Liver (tissue), 3 donors: ENCODE results near the gene CCSER2.

Source experiments
- ATF3 ChIP-seq: IDR thresholded peaks from 2 replicates; pipeline ENCODE4 v1.6.1; 2016; ENCODE audit warnings: antibody characterized with exemption
- EGR1 ChIP-seq, 2 donors: IDR thresholded peaks; 2 replicates each; pipeline ENCODE4 v1.6.1; 2016 to 2018; ENCODE audit warnings: antibody characterized with exemption in 2 of 2, low read depth in 2 of 2
- GABPA ChIP-seq, 2 donors: IDR thresholded peaks in 1 of 2; conservative IDR thresholded peaks in 1 of 2; 2 replicates each; pipeline ENCODE4 v1.6.1; 2016; ENCODE audit warnings: antibody characterized with exemption in 2 of 2, mild to moderate bottlenecking in 1 of 2, moderate library complexity in 1 of 2
- JUND ChIP-seq, 2 donors: IDR thresholded peaks; 2 replicates each; pipeline ENCODE4 v1.6.1; 2016; ENCODE audit warnings: antibody characterized with exemption in 2 of 2
- NR2F2 ChIP-seq: IDR thresholded peaks from 2 replicates; pipeline ENCODE4 v1.6.1; 2016; ENCODE audit warnings: antibody characterized with exemption
- TAF1 ChIP-seq: conservative IDR thresholded peaks from 2 replicates; pipeline ENCODE4 v1.6.1; 2016; ENCODE audit warnings: antibody characterized with exemption, mild to moderate bottlenecking
- ZBTB33 ChIP-seq: IDR thresholded peaks from 2 replicates; pipeline ENCODE4 v1.6.1; 2016; ENCODE audit warnings: antibody characterized with exemption
- TF ChIP-seq, protein P1 (sequence below): IDR thresholded peaks from 2 replicates; pipeline ENCODE4 v1.6.1; 2016; ENCODE audit warnings: antibody characterized with exemption, mild to moderate bottlenecking
- TF ChIP-seq, protein P2 (sequence below): fragments of 150-350 bp; IDR thresholded peaks from 2 replicates; pipeline ENCODE4 v1.5.1; 2017; ENCODE audit warnings: improper control_type of control experiment, low read depth, low read length; ENCODE audit not compliant: missing input control
- TF ChIP-seq, protein P3 (sequence below): IDR thresholded peaks from 2 replicates; pipeline ENCODE4 v1.6.1; 2016; ENCODE audit warnings: antibody characterized with exemption
- donor health status: healthy.
- donor health status: healthy.

- TF ChIP-seq, protein P1, sequence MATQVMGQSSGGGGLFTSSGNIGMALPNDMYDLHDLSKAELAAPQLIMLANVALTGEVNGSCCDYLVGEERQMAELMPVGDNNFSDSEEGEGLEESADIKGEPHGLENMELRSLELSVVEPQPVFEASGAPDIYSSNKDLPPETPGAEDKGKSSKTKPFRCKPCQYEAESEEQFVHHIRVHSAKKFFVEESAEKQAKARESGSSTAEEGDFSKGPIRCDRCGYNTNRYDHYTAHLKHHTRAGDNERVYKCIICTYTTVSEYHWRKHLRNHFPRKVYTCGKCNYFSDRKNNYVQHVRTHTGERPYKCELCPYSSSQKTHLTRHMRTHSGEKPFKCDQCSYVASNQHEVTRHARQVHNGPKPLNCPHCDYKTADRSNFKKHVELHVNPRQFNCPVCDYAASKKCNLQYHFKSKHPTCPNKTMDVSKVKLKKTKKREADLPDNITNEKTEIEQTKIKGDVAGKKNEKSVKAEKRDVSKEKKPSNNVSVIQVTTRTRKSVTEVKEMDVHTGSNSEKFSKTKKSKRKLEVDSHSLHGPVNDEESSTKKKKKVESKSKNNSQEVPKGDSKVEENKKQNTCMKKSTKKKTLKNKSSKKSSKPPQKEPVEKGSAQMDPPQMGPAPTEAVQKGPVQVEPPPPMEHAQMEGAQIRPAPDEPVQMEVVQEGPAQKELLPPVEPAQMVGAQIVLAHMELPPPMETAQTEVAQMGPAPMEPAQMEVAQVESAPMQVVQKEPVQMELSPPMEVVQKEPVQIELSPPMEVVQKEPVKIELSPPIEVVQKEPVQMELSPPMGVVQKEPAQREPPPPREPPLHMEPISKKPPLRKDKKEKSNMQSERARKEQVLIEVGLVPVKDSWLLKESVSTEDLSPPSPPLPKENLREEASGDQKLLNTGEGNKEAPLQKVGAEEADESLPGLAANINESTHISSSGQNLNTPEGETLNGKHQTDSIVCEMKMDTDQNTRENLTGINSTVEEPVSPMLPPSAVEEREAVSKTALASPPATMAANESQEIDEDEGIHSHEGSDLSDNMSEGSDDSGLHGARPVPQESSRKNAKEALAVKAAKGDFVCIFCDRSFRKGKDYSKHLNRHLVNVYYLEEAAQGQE = no peak
- TF ChIP-seq, protein P2, sequence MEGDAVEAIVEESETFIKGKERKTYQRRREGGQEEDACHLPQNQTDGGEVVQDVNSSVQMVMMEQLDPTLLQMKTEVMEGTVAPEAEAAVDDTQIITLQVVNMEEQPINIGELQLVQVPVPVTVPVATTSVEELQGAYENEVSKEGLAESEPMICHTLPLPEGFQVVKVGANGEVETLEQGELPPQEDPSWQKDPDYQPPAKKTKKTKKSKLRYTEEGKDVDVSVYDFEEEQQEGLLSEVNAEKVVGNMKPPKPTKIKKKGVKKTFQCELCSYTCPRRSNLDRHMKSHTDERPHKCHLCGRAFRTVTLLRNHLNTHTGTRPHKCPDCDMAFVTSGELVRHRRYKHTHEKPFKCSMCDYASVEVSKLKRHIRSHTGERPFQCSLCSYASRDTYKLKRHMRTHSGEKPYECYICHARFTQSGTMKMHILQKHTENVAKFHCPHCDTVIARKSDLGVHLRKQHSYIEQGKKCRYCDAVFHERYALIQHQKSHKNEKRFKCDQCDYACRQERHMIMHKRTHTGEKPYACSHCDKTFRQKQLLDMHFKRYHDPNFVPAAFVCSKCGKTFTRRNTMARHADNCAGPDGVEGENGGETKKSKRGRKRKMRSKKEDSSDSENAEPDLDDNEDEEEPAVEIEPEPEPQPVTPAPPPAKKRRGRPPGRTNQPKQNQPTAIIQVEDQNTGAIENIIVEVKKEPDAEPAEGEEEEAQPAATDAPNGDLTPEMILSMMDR = no peak
- no peak for TF ChIP-seq ATF3
- no peak for TF ChIP-seq TAF1
- no peak for TF ChIP-seq ZBTB33
- no peak for TF ChIP-seq NR2F2
- TF ChIP-seq, protein P3, sequence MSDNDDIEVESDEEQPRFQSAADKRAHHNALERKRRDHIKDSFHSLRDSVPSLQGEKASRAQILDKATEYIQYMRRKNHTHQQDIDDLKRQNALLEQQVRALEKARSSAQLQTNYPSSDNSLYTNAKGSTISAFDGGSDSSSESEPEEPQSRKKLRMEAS = no peak
- TF ChIP-seq EGR1 (IDR thresholded peaks at IDR 0.05; ENCODE audit: low read depth in 2 of 2) = no peak
- TF ChIP-seq JUND (IDR thresholded peaks at IDR 0.05) = no peak
- no peak for TF ChIP-seq GABPA (IDR thresholded peaks at IDR 0.05 in 1 of 2, conservative IDR thresholded peaks at IDR 0.05 in 1 of 2)
These were observed 32.1 kb upstream of the CCSER2 start for GRCh38 chr10:84296091-84296981.
